Lung (tissue), 12 donors: ENCODE measurements around the gene NQO2. TPM values are rescaled to one million over a fixed set of nuclear protein-coding genes. Genes with fewer than 3 reads are reported as not detected.

Experiments used
- ATAC-seq: fragments of 200-7000 bp; cut with Tn5 transposase; one replicate; pipeline ENCODE4 v1.9.1; 2020; ENCODE audit warnings: moderate number of reproducible peaks; ENCODE audit not compliant: insufficient read depth, low FRiP score
- DNase-seq, 3 donors: peaks; one replicate each; pipeline ENCODE4 v3.0.0-alpha.2; 2013 to 2017
- H3K27ac ChIP-seq, 2 donors: one replicate each; pipeline ENCODE4 v1.5.1; 2013; ENCODE audit warnings: mild to moderate bottlenecking in 2 of 2, moderate library complexity in 2 of 2, control low read depth in 1 of 2, inconsistent platforms in 1 of 2, low read depth in 1 of 2, low read length in 1 of 2
- H3K27me3 ChIP-seq, 3 donors: one replicate each; pipeline ENCODE4 v1.5.1; 2013; ENCODE audit warnings: low read length in 2 of 3; ENCODE audit not compliant: control insufficient read depth in 3 of 3, insufficient read depth in 3 of 3
- H3K36me3 ChIP-seq, 4 donors: one replicate each; pipeline ENCODE4 v1.5.1; 2013; ENCODE audit warnings: low read length in 4 of 4, mild to moderate bottlenecking in 1 of 4, moderate library complexity in 1 of 4; ENCODE audit not compliant: control insufficient read depth in 4 of 4, insufficient read depth in 4 of 4
- H3K4me1 ChIP-seq, 5 donors: one replicate each; pipeline ENCODE4 v1.5.1; 2013; ENCODE audit warnings: low read length in 5 of 5, mild to moderate bottlenecking in 2 of 5, moderate library complexity in 1 of 5; ENCODE audit not compliant: control insufficient read depth in 5 of 5, insufficient read depth in 5 of 5
- H3K4me3 ChIP-seq: one replicate; pipeline ENCODE4 v1.5.1; 2013; ENCODE audit warnings: mild to moderate bottlenecking, control low read depth, moderate library complexity
- H3K9ac ChIP-seq, 2 donors: one replicate each; pipeline ENCODE4 v1.5.1; 2013; ENCODE audit warnings: low read length in 2 of 2, control low read depth in 1 of 2; ENCODE audit not compliant: insufficient read depth in 1 of 2
- H3K9me3 ChIP-seq, 4 donors: one replicate each; pipeline ENCODE4 v1.5.1; 2013; ENCODE audit warnings: low read length in 3 of 4, mild to moderate bottlenecking in 1 of 4, moderate library complexity in 1 of 4; ENCODE audit not compliant: control insufficient read depth in 4 of 4, insufficient read depth in 3 of 4
- CTCF ChIP-seq: IDR thresholded peaks from 2 replicates; pipeline ENCODE4 v1.5.1; 2012; ENCODE audit warnings: mild to moderate bottlenecking; ENCODE audit errors: control extremely low read depth, extremely low read depth
- WGBS, 2 donors: extraction: QIAGEN DNeasy Blood & Tissue Kit; methylation state at CpG; one replicate each; pipeline ENCODE4 v1.1.7; 2013; 5-methylcytosine and 5-hydroxymethylcytosine counted together
- polyA plus RNA-seq, 2 donors: library from polyadenylated mRNA; stranded (reverse); fragments of 200-250 nt; gene quantifications; one replicate each; pipeline ENCODE4 v1.2.1, GENCODE V29; 2013
- total RNA-seq, 2 donors: library from RNA; depleted of rRNA in 1 of 2; stranded (reverse); fragments of >200 nt in 1 of 2; gene quantifications; one replicate each; pipeline ENCODE4 v1.2.1, GENCODE V29; 2014 to 2021
- donor health status: control.
- donor health status: control.
- donor health status: Bipolar disorder and iron deficiency.
- donor health status: healthy.
- donor health status: DM: yes; HTN: yes; CAD: no.

NQO2 gene
- total and polyA plus RNA-seq, 4 donors: 9.4 to 47.1 (median 43.1) TPM

DNA sequence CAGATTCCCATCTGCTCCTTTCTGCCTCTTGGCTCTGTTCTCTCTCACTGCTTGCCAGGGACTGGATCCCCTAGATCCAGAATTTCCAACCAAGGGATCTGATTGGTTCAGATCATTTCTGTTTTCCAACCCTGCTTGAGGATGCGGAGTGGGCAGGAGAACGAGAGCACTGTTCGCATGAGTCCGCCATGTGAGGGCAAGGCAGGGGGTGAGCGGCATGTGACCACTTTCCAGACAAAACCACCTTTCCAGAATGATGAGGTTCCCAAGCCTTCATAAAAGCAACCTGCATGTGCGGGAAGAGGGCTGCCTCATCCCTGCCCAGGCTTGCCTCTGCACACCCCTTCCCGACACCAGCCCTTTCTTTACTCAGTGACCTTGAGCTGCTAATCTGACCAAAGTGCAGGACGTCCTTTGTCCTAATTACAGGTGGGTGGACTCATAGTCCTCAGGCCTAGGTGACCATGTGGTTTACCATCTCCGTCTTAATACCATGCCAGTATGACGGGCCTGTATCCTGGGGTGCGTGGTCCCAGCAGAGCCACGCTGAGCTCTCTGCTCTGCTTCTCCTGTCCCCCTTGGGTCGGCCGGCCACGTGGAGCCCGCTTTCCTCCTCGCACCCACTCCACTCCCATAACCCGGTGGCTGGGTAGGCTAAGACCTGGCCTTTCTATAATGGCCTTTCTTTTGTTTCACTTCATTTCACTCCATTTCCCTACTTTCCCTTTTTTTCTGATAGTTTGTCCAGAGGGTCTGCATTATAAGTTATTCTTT is 14.4 kb downstream of the NQO2 start:
- 93 to 96% methylated on average over 18 of the region's 18 CpGs for WGBS, 2 donors
- H3K9me3 ChIP-seq: peaks cover 0 to 13% (median 5%) of the 10 kb centered on the region in 4 donors
- H3K27me3 ChIP-seq: no peaks in the 10 kb centered on the region
- no peak overlapping the region for H3K9ac ChIP-seq
- ATAC-seq (no peak), DNase-seq (no peak)
- no peak for TF ChIP-seq CTCF
- H3K27ac ChIP-seq: no peak overlapping the region
- no peak overlapping the region for H3K4me3 ChIP-seq
- no peaks in the 10 kb centered on the region for H3K4me1 ChIP-seq
- H3K36me3 ChIP-seq: peaks cover 20 to 41% (median 30%) of the 10 kb centered on the region in 4 donors

GRCh38 chr6:3014675-3015066 is 15.0 kb downstream of the NQO2 start:
- no peak overlapping the region for H3K4me3 ChIP-seq
- H3K9me3 ChIP-seq: peaks cover 0 to 13% (median 5%) of the 10 kb centered on the region in 4 donors
- ATAC-seq (no peak), DNase-seq (no peak)
- WGBS, 2 donors: 94 to 97% methylated on average over 4 of the region's 4 CpGs
- no peaks in the 10 kb centered on the region for H3K27me3 ChIP-seq
- H3K4me1 ChIP-seq: no peaks in the 10 kb centered on the region
- H3K27ac ChIP-seq: no peak overlapping the region
- no peak for TF ChIP-seq CTCF
- H3K9ac ChIP-seq: no peak overlapping the region
- peaks cover 20 to 41% (median 32%) of the 10 kb centered on the region in 4 donors for H3K36me3 ChIP-seq

DNA sequence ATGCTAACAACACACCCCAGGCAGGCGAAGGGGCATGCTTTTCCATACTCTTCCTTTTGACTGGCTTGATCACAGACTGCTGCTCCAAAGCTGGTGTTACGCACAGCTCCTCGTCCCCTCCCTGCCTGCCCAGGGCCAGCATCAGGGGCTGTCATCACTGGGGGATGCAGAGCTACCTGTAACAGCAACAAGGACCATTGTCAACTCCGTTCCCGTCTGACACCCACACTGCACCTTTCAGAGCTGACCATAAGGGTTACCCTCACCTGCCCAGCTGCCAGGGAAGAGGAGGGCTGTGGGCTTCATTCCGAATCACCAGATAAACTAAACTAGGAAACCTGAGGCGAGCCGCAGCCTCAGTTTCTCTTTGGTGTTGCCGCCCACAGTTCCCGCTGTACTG is 15.4 kb downstream of the NQO2 start:
- H3K36me3 ChIP-seq: peaks cover 16 to 38% (median 29%) of the 10 kb centered on the region in 4 donors
- DNase-seq: no peak

More for the DNA sequence above, 15.4 kb downstream of the NQO2 start:
- no peak for ATAC-seq
- WGBS, 2 donors: 95 to 97% methylated on average over 10 of the region's 10 CpGs
- peaks cover 0 to 13% (median 5%) of the 10 kb centered on the region in 4 donors for H3K9me3 ChIP-seq
- no peak overlapping the region for H3K9ac ChIP-seq
- no peaks in the 10 kb centered on the region for H3K4me1 ChIP-seq
- no peaks in the 10 kb centered on the region for H3K27me3 ChIP-seq
- no peak overlapping the region for H3K27ac ChIP-seq
- no peak overlapping the region for H3K4me3 ChIP-seq
- TF ChIP-seq CTCF: no peak
